K562 (cell line): ENCODE measurements around the gene FBP2. TPM values are rescaled to one million over a fixed set of nuclear protein-coding genes. Genes with fewer than 3 reads are reported as not detected.

Experiments used
- ATAC-seq: fragments of 200-7000 bp; cut with Tn5 transposase; 3 replicates; pipeline ENCODE4 v1.9.1; 2020; ENCODE audit warnings: moderate library complexity
- BruUV-seq: library from RNA; stranded (reverse); fragments of 400-500 nt; replicated peaks from 2 replicates; lab custom pipeline; 2021; lab: Mats Ljungman, UMichigan
- CTCF ChIA-PET: fragments of 300-600 bp; formaldehyde crosslinking; extraction: SDS; loops from one replicate; lab custom pipeline; 2021; ENCODE audit warnings: low intra/inter-chr PET ratio; lab: Yijun Ruan, JAX
- POLR2A ChIA-PET: fragments of 300-600, 350-650 bp; sonication (Branson Sonifier 250); formaldehyde crosslinking; extraction: SDS; loops from one replicate; lab custom pipeline; 2021; ENCODE audit warnings: antibody characterized with exemption, inconsistent platforms; lab: Yijun Ruan, JAX
- DNase-seq, 4 experiments: peaks; one replicate each; pipeline versions ENCODE4 v3.0.0 to v3.0.0-alpha.2; 2011 to 2018; ENCODE audit warnings: low spot score in 3 of 4, mixed read lengths in 3 of 4; ENCODE audit errors: extremely low read depth in 1 of 4
- FAIRE-seq: peaks from 2 replicates; lab custom pipeline; 2011; peaks lifted over from hg19 to GRCh38; lab: Jason Lieb, UNC
- H2AFZ ChIP-seq: 2 replicates; pipeline ENCODE4 v1.6.0; 2011; ENCODE audit warnings: low read depth, low read length, control low read depth, inconsistent platforms
- H3K27ac ChIP-seq: fragments of 200-600 bp; 3 replicates; pipeline ENCODE4 v1.8.0; 2011; ENCODE audit warnings: low read depth, mild to moderate bottlenecking, control low read depth, inconsistent platforms, low read length, moderate library complexity, mixed read lengths; ENCODE audit errors: extremely low read depth
- H3K27me3 ChIP-seq, 2 experiments: fragments of 300-600 bp in 1 of 2; 2 replicates in 1 of 2; 3 replicates in 1 of 2; pipeline versions ENCODE4 v1.6.0 to v1.8.0; 2011; ENCODE audit warnings: inconsistent platforms in 2 of 2, low read length in 2 of 2, mild to moderate bottlenecking in 1 of 2, mixed read lengths in 1 of 2, moderate library complexity in 1 of 2; ENCODE audit not compliant: control insufficient read depth in 2 of 2, insufficient read depth in 2 of 2
- H3K36me3 ChIP-seq: fragments of 300-600 bp; 3 replicates; pipeline ENCODE4 v1.8.0; 2011; ENCODE audit warnings: mild to moderate bottlenecking, low read length, inconsistent platforms; ENCODE audit not compliant: control insufficient read depth, insufficient read depth
- H3K4me1 ChIP-seq, 2 experiments: fragments of 200-600 bp in 1 of 2; replicated peaks in 1 of 2; 2 replicates in 1 of 2; 3 replicates in 1 of 2; pipeline versions ENCODE4 v1.5.1 to v1.8.0; 2011; ENCODE audit warnings: inconsistent platforms in 2 of 2, low read length in 2 of 2, mild to moderate bottlenecking in 1 of 2, mixed read lengths in 1 of 2, moderate library complexity in 1 of 2; ENCODE audit not compliant: control insufficient read depth in 2 of 2, insufficient read depth in 2 of 2
- H3K4me2 ChIP-seq: 2 replicates; pipeline ENCODE4 v1.6.1; 2011; ENCODE audit warnings: low read length, control low read depth, inconsistent platforms, mixed read lengths; ENCODE audit not compliant: insufficient read depth
- H3K4me3 ChIP-seq: fragments of 200-600 bp; sonication (generic), shearing (Covaris generic); 2 replicates; pipeline ENCODE4 v1.5.1; 2016; ENCODE audit warnings: control low read depth, inconsistent platforms
- H3K79me2 ChIP-seq: fragments of 200-600 bp; 3 replicates; pipeline ENCODE4 v1.8.0; 2011; ENCODE audit warnings: low read length, inconsistent platforms; ENCODE audit not compliant: control insufficient read depth, insufficient read depth
- H3K9ac ChIP-seq, 2 experiments: 2 replicates each; pipeline versions ENCODE4 v1.6.0 to v1.6.1; 2011; ENCODE audit warnings: low read depth in 2 of 2, low read length in 2 of 2, control low read depth in 1 of 2, inconsistent platforms in 1 of 2, mild to moderate bottlenecking in 1 of 2, mixed read lengths in 1 of 2; ENCODE audit not compliant: insufficient read depth in 1 of 2
- H3K9me1 ChIP-seq: one replicate; pipeline ENCODE4 v1.6.0; 2011; ENCODE audit warnings: inconsistent platforms, mild to moderate bottlenecking, low read length, moderate library complexity; ENCODE audit not compliant: control insufficient read depth, insufficient read depth
- H3K9me3 ChIP-seq: replicated peaks from 2 replicates; pipeline ENCODE4 v1.5.1; 2011; ENCODE audit warnings: low read depth, low read length, inconsistent platforms; ENCODE audit not compliant: control insufficient read depth, insufficient read depth
- H4K20me1 ChIP-seq: replicated peaks from 2 replicates; pipeline ENCODE4 v1.6.1; 2011; ENCODE audit warnings: low read length, inconsistent platforms, mixed read lengths; ENCODE audit not compliant: control insufficient read depth, insufficient read depth
- E2F3 ChIP-seq: fragments of 250-450 bp; sonication (Bioruptor Pico); IDR thresholded peaks from 2 replicates; pipeline ENCODE4 v1.4.0; 2020; ENCODE audit warnings: mild to moderate bottlenecking
- PRMT5 ChIP-seq: sonication (generic); formaldehyde crosslinking; IDR thresholded peaks from 2 replicates; pipeline ENCODE4 v1.5.0; 2020; ENCODE audit warnings: missing genetic modification reagents
- PTBP1 ChIP-seq: fragments of 200-400 bp; formaldehyde crosslinking; IDR thresholded peaks from 2 replicates; pipeline ENCODE4 v1.6.1; 2017; ENCODE audit warnings: low read depth, low read length
- SMAD2 ChIP-seq: fragments of 150-350 bp; IDR thresholded peaks from 2 replicates; pipeline ENCODE4 v1.6.1; 2014; ENCODE audit warnings: low read depth, mild to moderate bottlenecking, low read length
- STAG1 ChIP-seq: sonication (generic); formaldehyde crosslinking; IDR thresholded peaks from 2 replicates; pipeline ENCODE4 v1.5.0; 2020; ENCODE audit warnings: missing genetic modification reagents, borderline replicate concordance
- WGBS: fragments of 100-300 bp; shearing (Covaris generic); methylation state at CpG from one replicate; pipeline ENCODE4 v1.1.6; 2016; ENCODE audit warnings: low coverage, mixed read lengths; ENCODE audit not compliant: insufficient coverage; ENCODE audit errors: missing lambda C conversion rate; 5-methylcytosine and 5-hydroxymethylcytosine counted together
- in situ Hi-C: fragments of 300-500 bp; cut with MboI; formaldehyde crosslinking; loops from 4 replicates; pipeline ENCODE4 v1.15.0; 2018; ENCODE audit warnings: inconsistent platforms, mixed read lengths
- intact Hi-C: fragments of 100-400 bp; cut with micrococcal nuclease; formaldehyde crosslinking; loops from 2 replicates; pipeline ENCODE4 v1.14.2; 2022
- polyA plus RNA-seq, 8 experiments: library from polyadenylated mRNA; depleted of rRNA in 4 of 8; stranded (reverse) in 5 of 8; unstranded in 3 of 8; fragments of >200 nt; fragmentation: Nextera tagmentation in 2 of 8; fragmentation: Illumina TruSeq in 1 of 8; extraction: Ambion mirVana in 2 of 8; extraction: Trizol in 1 of 8; gene quantifications; 2 replicates each; pipeline versions ENCODE4 v1.2.1 to v1.2.3, GENCODE V29; 2011 to 2014; ENCODE audit warnings: inconsistent platforms in 1 of 8, missing spikeins in 1 of 8
- total RNA-seq, 7 experiments: library from RNA; depleted of rRNA in 6 of 7; stranded (reverse); fragments of >200 nt in 6 of 7; fragmentation: Illumina TruSeq in 2 of 7; extraction: Trizol in 2 of 7; gene quantifications; 2 replicates each; pipeline versions ENCODE4 v1.2.1 to v1.2.3, GENCODE V29; 2011 to 2021; ENCODE audit warnings: low replicate concordance in 1 of 7
- TF ChIP-seq, protein P1 (sequence below): sonication (generic); formaldehyde crosslinking; IDR thresholded peaks from 2 replicates; pipeline ENCODE4 v1.8.0; 2022; ENCODE audit warnings: missing genetic modification reagents, mild to moderate bottlenecking, borderline replicate concordance

The FBP2 gene
- total and polyA plus RNA-seq, 9 of the 15 experiments (the other 6 are each of a cell fraction or from before 2014, with no cell fraction given) = 0.06 TPM; not detected in 7

DNA sequence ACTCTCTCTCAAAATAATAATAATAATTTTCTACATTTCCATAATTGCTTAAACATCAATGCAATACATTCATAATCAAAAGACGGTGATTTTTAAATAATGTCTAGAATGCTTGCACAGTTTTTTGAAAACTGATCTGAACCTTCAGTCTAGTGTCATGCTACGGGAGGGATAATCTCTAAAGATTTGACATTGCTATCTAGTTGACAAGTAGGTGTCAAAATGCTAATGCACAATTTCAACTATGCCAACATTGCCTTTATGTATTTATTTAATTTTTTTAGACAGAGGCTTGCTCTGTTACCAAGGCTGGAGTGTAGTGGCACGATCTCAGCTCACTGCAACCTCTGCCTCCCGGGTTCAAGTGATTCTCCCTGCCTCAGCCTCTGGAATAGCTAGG, 54.7 kb downstream of the FBP2 start (continued):
- TF ChIP-seq, protein P1, sequence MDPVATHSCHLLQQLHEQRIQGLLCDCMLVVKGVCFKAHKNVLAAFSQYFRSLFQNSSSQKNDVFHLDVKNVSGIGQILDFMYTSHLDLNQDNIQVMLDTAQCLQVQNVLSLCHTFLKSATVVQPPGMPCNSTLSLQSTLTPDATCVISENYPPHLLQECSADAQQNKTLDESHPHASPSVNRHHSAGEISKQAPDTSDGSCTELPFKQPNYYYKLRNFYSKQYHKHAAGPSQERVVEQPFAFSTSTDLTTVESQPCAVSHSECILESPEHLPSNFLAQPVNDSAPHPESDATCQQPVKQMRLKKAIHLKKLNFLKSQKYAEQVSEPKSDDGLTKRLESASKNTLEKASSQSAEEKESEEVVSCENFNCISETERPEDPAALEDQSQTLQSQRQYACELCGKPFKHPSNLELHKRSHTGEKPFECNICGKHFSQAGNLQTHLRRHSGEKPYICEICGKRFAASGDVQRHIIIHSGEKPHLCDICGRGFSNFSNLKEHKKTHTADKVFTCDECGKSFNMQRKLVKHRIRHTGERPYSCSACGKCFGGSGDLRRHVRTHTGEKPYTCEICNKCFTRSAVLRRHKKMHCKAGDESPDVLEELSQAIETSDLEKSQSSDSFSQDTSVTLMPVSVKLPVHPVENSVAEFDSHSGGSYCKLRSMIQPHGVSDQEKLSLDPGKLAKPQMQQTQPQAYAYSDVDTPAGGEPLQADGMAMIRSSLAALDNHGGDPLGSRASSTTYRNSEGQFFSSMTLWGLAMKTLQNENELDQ (CRISPR knock-in tag) = no peak
- no peak for TF ChIP-seq E2F3 (CRISPR knock-in tag)
- TF ChIP-seq PRMT5 (CRISPR knock-in tag) = no peak
- no peak for TF ChIP-seq PTBP1
- TF ChIP-seq STAG1 (CRISPR knock-in tag) = no peak

DNA sequence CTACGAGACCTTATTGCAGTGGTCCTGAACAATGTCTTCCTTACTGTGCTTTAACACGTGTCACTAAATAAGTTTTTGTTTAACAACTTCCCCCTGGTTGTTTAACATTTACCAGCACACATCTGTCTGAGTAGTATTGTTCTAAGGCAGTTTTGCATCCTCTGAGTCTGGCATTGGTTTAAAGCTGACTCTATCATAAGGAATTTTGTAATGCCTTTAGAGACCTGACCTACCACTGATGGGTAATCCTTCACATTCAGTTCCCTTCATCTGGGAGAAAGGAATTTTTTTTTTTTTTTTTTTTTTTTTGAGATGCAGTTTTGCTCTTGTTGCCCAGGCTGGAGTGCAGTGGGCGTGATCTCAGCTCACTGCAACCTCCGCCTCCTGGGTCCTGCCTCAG, 58.7 kb downstream of the FBP2 start:
- no peak for TF ChIP-seq SMAD2
- TF ChIP-seq, all 486 proteins: peak for 0
- Histone ChIP-seq H3K9ac (no peak overlapping the region), H3K27ac (no peak overlapping the region), H3K9me3 (no peaks in the 10 kb centered on the region), H3K4me2 (no peak overlapping the region), H3K27me3 (peaks cover 2 to 4% of the 10 kb centered on the region in 2 experiments; a peak in 3 of 5 replicates), H3K9me1 (no peaks in the 10 kb centered on the region), H3K79me2 (no peaks in the 10 kb centered on the region), H2AFZ (no peak overlapping the region), H3K36me3 (no peaks in the 10 kb centered on the region), H3K4me3 (no peak overlapping the region), H3K4me1 (no peaks in the 10 kb centered on the region), H4K20me1 (no peaks in the 10 kb centered on the region)
- POLR2A ChIA-PET = interaction anchor here (0.7 kb wide), 2 partner anchors 31 to 1467 kb away, joined by 3 to 4 read pairs; no protein-coding TSS in a partner anchor
- DNase-seq = no peak
- CTCF ChIA-PET = no interaction called here
- 22% methylated on average over 4 of the region's 4 CpGs for WGBS
- ATAC-seq = no peak
- no peak for FAIRE-seq
- no TSS peak for BruUV-seq
- intact Hi-C loops = loop anchor here (5.0 kb wide), 2 partner anchors 323 to 523 kb away; no protein-coding TSS in a partner anchor
- in situ Hi-C loops = no loop called here
